SU-DHL-6 (cell line): ENCODE data around the gene EXOC5.

Source experiments
- CTCF ChIP-seq: fragments of 200-600 bp; sonication (generic); IDR thresholded peaks from one replicate; pipeline ENCODE4 v1.5.1; 2017; ENCODE audit warnings: antibody characterized with exemption, mild to moderate bottlenecking, low read length, moderate library complexity; ENCODE audit not compliant: insufficient read depth, poor library complexity, severe bottlenecking
- EZH2phosphoT487 ChIP-seq: fragments of 200-600 bp; sonication (generic), shearing (Covaris generic); conservative IDR thresholded peaks from 2 replicates; pipeline ENCODE4 v1.6.1; 2018; ENCODE audit warnings: mild to moderate bottlenecking, antibody characterized with exemption, low read length, moderate library complexity, mixed read lengths

- TF ChIP-seq EZH2phosphoT487 (no peak), CTCF (no peak)
Measured at GRCh38 chr14:57243320-57243719, 25.4 kb downstream of the EXOC5 start.
